Sigmoid colon (tissue), 4 donors: ENCODE measurements around the gene IGFBPL1.
A peak's percentile ranks its signal among the peaks of the same experiment; 100 is the strongest.

Source experiments
- EP300 ChIP-seq, 4 donors: sonication (generic); formaldehyde crosslinking; IDR thresholded peaks; one replicate each; pipeline ENCODE4 v1.6.1; 2017; ENCODE audit warnings: antibody characterized with exemption in 4 of 4
- POLR2A ChIP-seq, 2 donors: fragments of 450-650 bp; IDR thresholded peaks; one replicate each; pipeline ENCODE4 v1.6.1; 2016; ENCODE audit warnings: antibody characterized with exemption in 2 of 2, mild to moderate bottlenecking in 2 of 2, moderate library complexity in 2 of 2
- TF ChIP-seq, protein P1 (sequence below), 4 experiments: fragments of 450-650 bp in 3 of 4; fragments of 200-600 bp in 1 of 4; IDR thresholded peaks; one replicate each; pipeline ENCODE4 v1.5.1; 2016 to 2019; ENCODE audit warnings: antibody characterized with exemption in 4 of 4, mild to moderate bottlenecking in 3 of 4, moderate library complexity in 2 of 4

DNA sequence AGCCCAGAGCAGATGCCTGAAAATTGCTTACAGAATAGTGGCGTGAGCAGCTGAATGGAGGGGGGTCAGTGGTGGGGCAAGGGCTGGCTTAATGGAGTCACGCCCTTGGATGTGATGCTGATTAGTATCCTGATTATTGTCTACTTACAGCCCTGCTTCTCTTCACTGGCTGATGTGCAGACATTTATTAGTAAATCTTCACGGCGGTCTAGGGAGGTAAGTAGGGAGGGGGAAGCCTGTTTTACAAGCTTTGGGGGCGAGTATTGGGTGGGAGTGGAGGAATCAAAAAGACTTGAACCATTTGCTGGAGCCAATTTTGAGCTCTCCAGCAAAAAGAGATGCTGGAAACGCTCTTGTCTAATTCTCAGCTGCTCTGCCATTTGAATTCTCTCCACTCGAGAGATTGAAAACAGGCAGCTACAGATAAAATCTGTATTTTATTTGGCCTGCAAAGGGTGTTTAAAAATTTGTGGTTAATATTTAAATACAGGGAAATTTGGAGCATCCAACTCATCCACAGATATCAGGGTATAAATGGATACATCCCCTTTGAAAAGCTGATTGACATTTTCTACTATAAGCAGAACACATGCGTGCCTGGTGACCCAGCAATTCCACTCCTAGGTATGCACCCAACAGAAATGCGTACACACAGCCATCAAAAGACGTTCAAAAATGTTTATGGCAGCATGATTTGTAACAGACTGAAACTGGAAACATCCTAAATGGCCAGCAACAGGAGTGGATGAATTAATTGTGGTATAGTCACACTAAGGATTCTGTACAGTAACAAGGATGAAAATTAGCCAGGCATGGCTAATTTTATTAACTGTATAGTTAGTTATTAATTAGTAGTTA lies 51.3 kb downstream of the IGFBPL1 start:
- TF ChIP-seq POLR2A (IDR thresholded peaks at IDR 0.05) = no peak
- TF ChIP-seq, protein P1, sequence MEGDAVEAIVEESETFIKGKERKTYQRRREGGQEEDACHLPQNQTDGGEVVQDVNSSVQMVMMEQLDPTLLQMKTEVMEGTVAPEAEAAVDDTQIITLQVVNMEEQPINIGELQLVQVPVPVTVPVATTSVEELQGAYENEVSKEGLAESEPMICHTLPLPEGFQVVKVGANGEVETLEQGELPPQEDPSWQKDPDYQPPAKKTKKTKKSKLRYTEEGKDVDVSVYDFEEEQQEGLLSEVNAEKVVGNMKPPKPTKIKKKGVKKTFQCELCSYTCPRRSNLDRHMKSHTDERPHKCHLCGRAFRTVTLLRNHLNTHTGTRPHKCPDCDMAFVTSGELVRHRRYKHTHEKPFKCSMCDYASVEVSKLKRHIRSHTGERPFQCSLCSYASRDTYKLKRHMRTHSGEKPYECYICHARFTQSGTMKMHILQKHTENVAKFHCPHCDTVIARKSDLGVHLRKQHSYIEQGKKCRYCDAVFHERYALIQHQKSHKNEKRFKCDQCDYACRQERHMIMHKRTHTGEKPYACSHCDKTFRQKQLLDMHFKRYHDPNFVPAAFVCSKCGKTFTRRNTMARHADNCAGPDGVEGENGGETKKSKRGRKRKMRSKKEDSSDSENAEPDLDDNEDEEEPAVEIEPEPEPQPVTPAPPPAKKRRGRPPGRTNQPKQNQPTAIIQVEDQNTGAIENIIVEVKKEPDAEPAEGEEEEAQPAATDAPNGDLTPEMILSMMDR (IDR thresholded peaks at IDR 0.05) = no peak
- TF ChIP-seq EP300 (IDR thresholded peaks at IDR 0.05) = peak in 1 of 4 donors; percentile 86
